ENCODE results near the gene RTN4. TPM values are rescaled to one million over a fixed set of nuclear protein-coding genes. Genes with fewer than 3 reads are reported as not detected.

The RTN4 gene
- total RNA-seq, 4 donors from 2014 or later = 95.8 to 179 (median 129) TPM

DNA sequence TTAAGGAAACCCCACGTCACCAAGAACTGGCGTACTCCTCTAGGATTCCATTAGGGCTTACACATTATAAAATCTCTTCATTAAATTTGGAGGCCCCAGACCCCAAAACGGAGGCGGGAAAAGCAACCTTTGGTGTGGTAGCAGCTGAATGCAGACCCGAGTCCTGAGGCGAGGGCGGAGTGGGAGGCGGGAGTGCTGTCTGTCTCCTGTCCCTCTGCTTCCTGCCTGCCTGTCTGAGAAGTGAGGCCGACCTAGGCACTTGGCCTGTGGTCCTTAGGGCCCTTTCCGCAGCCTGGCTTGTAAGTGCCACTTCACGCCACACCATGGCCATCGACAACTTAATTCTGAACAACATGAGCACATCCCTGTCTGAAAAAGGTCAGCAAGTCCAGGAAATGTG is 102.1 kb downstream of the RTN4 start:
- WGBS, 2 donors = 65 to 93% methylated on average over 4 to 8 of the region's 12 CpGs
- Histone ChIP-seq H3K4me1 (peaks cover 16 to 49% (median 25%) of the 10 kb centered on the region in 3 donors), H3K27me3 (no peaks in the 10 kb centered on the region), H3K36me3 (no peaks in the 10 kb centered on the region), H3K27ac (peak overlapping the region in 2 of 4 donors; percentile 88 to 90), H3K9me3 (no peaks in the 10 kb centered on the region), H3K4me3 (no peak overlapping the region)
- TF ChIP-seq POLR2A (IDR thresholded peaks at IDR 0.05) = no peak
- TF ChIP-seq, protein P1, sequence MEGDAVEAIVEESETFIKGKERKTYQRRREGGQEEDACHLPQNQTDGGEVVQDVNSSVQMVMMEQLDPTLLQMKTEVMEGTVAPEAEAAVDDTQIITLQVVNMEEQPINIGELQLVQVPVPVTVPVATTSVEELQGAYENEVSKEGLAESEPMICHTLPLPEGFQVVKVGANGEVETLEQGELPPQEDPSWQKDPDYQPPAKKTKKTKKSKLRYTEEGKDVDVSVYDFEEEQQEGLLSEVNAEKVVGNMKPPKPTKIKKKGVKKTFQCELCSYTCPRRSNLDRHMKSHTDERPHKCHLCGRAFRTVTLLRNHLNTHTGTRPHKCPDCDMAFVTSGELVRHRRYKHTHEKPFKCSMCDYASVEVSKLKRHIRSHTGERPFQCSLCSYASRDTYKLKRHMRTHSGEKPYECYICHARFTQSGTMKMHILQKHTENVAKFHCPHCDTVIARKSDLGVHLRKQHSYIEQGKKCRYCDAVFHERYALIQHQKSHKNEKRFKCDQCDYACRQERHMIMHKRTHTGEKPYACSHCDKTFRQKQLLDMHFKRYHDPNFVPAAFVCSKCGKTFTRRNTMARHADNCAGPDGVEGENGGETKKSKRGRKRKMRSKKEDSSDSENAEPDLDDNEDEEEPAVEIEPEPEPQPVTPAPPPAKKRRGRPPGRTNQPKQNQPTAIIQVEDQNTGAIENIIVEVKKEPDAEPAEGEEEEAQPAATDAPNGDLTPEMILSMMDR (IDR thresholded peaks at IDR 0.05) = no peak
- DNase-seq = no peak
- intact Hi-C loops (cut with DNase I) = no loop called here

DNA sequence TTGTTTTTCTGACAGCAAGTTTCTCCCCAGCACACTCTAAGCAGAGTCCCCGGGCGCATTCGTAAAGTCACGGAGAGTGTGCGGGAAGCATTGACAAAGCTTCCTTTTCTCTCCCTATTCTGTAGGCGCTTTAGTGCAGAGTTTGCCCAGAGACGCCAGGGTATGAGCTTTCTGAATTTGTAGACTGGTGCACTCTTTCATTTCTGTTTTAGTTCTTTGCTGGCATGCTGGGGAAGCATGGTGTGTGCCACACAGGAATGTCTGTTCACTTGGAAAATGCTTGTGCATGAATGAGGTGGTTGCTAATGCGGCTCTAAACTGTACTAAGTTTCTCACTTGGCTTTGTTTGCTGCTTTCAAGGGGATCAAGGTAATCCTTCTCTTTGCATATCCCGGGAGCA is 102.6 kb downstream of the RTN4 start:
- no peaks in the 10 kb centered on the region for H3K27me3 ChIP-seq

DNA sequence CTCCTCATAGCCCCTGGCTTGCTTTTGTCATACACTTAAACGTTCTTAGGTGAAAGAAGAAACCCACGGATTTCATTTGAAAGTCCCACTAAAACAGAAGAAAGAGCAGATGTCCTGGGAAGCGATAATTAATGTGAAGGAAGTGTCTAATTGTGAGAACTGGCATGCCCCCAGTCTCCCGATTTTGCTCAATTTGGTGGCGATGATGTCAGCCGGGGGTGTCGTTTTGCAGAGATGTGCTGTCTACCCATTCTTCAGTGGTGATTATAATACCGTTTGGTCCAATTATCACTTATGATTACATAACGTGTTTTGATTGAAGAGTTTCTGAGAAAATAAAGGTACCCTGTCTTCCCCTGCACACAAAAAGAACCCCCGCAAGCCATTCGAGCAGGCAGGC is 103.1 kb downstream of the RTN4 start:
- H3K27ac ChIP-seq = peak overlapping the region in 2 of 4 donors; percentile 88 to 90
- H3K4me1 ChIP-seq = peaks cover 16 to 49% (median 25%) of the 10 kb centered on the region in 3 donors
- H3K9me3 ChIP-seq = no peaks in the 10 kb centered on the region
- H3K4me3 ChIP-seq = no peak overlapping the region
- intact Hi-C loops (cut with DNase I) = no loop called here
- H3K36me3 ChIP-seq = no peaks in the 10 kb centered on the region
- no peaks in the 10 kb centered on the region for H3K27me3 ChIP-seq
- 73 to 79% methylated on average over 11 of the region's 11 CpGs for WGBS, 2 donors
- TF ChIP-seq POLR2A (IDR thresholded peaks at IDR 0.05) = no peak
- TF ChIP-seq, protein P1 (IDR thresholded peaks at IDR 0.05) = no peak
- no peak for DNase-seq

More for the DNA sequence above, 102.6 kb downstream of the RTN4 start:
- Histone ChIP-seq H3K36me3 (no peaks in the 10 kb centered on the region), H3K4me1 (peaks cover 16 to 49% (median 25%) of the 10 kb centered on the region in 3 donors), H3K4me3 (no peak overlapping the region), H3K27ac (peak overlapping the region in 2 of 4 donors; percentile 88 to 90), H3K9me3 (no peaks in the 10 kb centered on the region)
- TF ChIP-seq POLR2A (IDR thresholded peaks at IDR 0.05) = no peak
- TF ChIP-seq, protein P1 (IDR thresholded peaks at IDR 0.05) = no peak
- intact Hi-C loops (cut with DNase I) = no loop called here
- no peak for DNase-seq
- 84 to 90% methylated on average over 9 of the region's 9 CpGs for WGBS, 2 donors

DNA sequence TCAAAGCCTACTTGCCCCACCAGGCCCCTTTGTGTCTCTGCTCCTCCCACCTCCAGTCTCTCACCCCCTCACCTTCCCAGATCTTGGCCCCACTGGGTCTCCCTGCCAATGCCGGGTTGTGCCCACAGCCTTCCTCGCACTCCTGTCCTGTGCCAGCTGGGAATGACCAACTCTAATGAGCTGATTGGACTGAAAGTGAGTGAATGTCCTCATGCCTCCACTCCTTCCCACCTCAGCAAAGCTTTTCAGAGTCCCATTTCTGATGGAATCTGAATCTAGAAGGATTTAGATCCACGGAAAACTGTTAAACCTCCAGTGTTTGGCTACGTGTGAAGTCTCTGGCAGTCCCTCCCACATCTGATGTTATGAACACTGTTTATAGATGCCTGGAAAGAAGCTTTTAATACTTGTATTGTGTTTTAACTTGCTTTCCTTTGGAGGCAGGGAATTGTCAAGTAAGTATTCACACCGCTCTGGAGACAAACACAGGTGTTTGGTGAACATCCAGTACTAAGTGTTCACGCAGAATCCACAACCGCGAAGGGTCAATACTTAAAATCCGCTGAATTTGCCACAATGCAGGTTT is 103.9 kb downstream of the RTN4 start:
- Histone ChIP-seq H3K27me3 (no peaks in the 10 kb centered on the region), H3K4me3 (peak overlapping the region in 1 of 4 donors; percentile 2), H3K9me3 (no peaks in the 10 kb centered on the region), H3K4me1 (peaks cover 16 to 49% (median 25%) of the 10 kb centered on the region in 3 donors), H3K36me3 (no peaks in the 10 kb centered on the region), H3K27ac (peak overlapping the region; percentile 82 to 90 (median 86))
- intact Hi-C loops (cut with DNase I) = no loop called here
- no peak for TF ChIP-seq POLR2A (IDR thresholded peaks at IDR 0.05)
- TF ChIP-seq, protein P1 (IDR thresholded peaks at IDR 0.05) = no peak
- DNase-seq = no peak
- WGBS, 2 donors = 48 to 49% methylated on average over 9 of the region's 9 CpGs

DNA sequence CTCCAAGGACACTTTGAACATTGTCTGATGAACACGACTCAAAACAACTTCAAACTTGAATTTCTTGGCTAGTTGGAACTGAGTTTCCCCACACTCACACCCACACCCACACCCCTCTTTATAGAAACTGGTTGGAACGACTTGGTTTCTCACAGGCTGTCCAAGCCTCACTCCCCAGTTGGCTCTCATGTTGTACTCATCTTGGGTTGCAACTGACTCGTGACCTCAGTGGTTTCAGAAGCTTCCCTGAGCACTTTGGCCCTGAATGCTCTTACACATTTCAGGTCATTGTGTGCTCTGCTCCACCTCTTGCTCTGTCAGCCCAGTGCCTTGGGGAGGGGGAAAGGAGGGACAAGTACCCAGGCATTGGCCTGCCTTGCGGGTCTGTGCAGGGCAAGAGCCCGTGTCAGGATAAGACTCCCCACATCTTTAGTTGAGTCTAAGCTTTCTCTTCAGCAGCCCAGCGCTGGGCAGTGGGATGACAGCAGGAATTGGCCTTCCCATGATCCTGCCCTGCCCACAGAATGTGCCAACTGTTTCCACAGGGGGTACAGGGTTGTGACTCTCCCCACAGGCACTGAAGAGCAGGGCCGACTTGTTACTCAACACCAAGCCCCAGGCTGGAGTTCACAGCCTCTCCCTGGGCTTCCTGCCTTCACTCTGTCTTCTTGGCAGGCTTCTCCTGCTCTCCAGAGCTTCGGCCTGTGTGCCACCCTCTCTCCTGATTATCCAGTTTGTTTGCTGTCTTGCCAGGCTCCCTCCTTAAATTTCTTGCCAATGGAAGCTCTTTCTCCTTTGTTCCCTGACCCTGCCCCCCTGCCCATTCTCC is 104.6 kb downstream of the RTN4 start:
- no peaks in the 10 kb centered on the region for H3K36me3 ChIP-seq
- intact Hi-C loops (cut with DNase I) = no loop called here
- no peak for DNase-seq
- TF ChIP-seq, protein P1 (IDR thresholded peaks at IDR 0.05) = no peak
- TF ChIP-seq POLR2A (IDR thresholded peaks at IDR 0.05) = no peak
- peak overlapping the region in 1 of 4 donors; percentile 7 for H3K4me3 ChIP-seq
- no peaks in the 10 kb centered on the region for H3K9me3 ChIP-seq
- no peaks in the 10 kb centered on the region for H3K27me3 ChIP-seq
- peak overlapping the region; percentile 82 to 90 (median 86) for H3K27ac ChIP-seq
- peaks cover 16 to 49% (median 25%) of the 10 kb centered on the region in 3 donors for H3K4me1 ChIP-seq
- WGBS, 2 donors = 20 to 26% methylated on average over 5 to 8 of the region's 8 CpGs
